Endothelial cell of hepatic sinusoid (primary cell): ENCODE data around the gene TNFAIP3.

ENCODE experiments used
- in situ Hi-C: cut with HindIII; loops from 2 replicates; pipeline ENCODE4 v1.10.0; 2017; ENCODE audit warnings: low sequenced_read_pairs

Gene TNFAIP3

DNA sequence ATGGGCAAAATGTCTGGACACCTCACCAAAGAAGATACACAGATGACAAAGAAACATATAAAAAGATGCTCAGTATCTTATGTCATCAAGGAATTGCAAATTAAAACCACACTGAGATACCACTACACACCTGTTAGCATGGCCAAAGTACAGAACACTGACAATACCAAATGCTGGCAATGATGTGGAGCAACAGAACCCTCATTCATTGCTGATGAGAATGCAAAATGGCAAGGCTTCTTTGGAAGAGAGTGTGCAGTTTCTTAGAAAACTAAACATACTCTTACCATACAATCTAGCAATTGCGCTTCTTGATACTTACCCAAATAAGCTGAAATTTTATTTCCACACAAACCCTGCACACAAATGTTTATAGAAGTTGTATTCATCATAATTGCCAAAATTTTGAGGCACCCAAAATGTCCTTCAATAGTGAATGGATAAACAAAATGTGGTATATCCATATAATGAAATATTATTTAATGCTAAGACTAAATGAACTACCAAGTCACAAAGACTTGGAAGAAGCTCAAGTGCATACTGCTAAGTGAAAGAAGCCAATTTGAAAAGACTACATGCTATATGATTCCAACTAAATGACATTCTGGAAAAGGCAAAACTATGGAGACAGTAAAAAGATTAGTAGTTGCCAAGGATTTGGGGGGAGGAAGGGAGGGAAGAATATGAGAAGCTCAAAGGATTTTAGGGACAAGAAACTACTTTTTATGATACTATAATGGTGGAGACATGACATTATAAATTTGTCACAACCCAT, 50.7 kb downstream of the TNFAIP3 start:
- in situ Hi-C loops, result no loop called here

DNA sequence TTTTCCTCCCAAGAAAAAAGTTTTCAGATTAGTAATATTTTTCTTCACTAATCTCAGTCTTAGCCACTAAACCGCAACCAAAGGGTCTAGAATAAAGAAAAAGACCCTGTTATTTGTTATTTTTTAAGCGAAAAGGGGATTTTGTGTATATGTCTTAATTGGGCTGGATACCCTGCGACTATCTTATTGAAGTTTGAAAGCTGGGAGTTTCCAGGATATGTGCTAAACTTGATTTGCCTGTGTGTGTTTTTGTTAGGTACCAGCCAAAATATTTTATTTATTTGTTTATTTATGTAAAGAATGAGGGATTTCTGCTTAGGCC, 52.4 kb downstream of the TNFAIP3 start:
- in situ Hi-C loops, result no loop called here

DNA sequence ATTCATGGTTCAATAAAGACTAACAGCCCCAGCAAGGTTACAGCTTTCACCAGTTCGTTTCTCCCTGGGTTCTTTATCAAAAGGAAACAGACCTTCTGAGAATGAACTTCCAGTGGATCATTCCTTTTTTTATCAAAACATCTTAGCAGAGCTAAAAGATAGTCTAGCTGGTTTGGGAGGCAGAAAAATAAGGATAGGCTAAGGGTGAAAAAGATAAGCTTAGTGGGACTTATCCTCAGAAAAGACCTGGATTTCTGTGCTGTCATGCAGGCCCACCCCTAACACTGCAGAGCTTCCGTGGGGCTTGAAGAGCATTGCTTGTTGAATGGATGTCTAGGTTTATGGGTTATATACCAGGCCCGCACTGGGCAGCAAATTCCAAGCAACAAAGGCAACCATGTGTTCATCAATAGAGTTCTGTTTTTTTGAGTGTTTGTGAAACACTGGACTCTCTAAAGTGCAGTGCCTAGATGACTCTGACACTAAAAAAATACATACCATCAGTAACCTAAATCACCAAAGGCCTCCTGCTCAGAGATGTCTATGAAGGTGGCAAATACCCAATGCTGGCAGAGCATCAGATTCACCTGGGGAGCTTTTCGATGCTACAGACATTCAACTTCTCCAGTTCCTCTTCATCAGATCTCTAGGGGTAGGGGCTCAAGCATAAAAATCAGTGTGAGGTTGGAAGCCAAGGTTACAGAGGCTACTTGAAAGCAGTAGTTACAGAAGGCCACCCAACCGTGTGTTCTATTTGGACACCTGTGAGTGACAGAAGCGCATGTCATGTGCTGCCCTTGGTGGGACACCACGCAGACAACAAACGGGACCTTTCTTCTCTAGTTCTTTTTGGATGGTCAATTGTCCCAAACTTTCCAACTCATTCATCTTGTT, 53.0 kb downstream of the TNFAIP3 start:
- in situ Hi-C loops, result no loop called here

DNA sequence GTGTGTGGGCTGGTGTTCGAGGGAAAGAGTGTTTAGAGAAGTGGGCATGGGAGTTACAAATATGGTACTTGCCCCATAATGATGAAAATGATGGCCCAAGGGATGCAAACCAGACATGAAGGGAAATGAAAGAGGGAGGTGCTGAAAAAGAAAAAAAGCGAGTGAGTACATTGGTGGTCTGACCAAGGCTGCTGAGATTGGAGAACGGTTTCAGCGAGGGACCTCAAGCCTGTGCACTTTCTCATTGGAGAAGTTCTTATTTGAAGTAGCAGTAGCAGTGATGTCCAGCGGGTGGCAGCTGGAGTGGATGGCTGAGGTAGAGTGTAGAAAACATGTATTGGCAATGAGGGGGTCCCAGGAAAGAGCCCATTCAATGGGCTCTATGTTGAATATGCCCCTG, 54.8 kb downstream of the TNFAIP3 start:
- in situ Hi-C loops, result no loop called here

DNA sequence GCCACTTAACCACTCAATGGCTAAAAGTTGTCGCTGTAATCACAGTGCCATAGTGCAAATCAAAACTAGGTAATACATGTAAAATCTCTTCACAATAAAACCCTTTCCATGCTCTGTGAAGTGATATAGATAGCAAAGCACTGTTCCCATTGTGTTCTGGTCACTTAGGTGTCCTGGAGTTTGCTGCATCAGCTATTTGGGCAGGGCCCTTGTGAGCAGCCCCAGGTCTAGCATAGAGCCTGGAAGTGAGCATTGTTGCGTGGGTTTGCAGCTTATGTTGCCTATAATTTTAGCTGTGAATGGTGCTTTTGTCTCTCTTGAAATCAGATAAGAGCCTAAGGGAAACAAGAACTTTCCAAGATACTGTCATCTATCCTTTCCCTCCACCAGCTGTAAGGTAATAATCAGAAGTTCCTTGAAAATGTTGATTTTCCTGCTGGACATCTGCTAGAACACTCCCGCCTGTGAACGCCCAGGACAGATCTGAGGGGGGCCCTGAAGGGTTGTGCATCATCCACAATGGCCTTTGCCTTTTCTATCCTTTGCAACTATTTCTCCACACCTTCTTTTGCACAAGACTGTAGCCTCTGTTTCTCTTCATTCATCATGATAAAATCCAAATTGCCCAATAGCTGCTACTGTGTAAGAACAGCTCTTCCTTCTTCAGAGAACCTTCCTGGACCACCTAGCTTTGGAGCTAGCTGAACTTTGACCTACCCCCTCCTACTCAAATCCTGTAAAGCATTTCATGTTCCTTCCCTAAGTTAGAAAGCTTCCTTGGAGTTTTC, 57.0 kb downstream of the TNFAIP3 start:
- in situ Hi-C loops, result no loop called here

DNA sequence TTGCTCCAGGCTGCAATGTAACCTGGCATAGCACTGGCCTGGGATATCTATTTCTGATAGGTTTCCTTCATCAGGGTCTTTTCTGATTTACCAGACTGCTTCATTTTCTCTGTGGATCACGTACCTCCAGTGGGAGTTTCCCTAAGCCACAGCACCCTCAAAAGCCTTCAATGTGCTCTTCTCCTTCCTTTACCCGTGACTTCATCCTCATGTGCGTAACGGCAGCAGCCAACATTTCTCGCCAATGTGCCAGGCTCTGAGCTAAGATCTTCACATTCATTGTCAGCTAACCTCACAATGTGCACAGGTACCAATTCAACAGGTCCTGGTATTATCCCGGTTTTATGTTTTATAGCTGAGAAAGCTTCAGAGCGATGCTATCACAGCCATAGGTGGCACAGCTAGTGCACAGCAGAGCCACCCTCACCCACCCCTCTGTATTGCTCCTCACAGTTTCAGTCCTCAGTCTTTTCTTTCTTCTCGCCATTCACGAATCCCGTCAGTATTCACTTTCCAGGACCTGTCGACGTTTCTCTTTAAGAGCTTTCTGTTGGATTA, 58.2 kb downstream of the TNFAIP3 start:
- in situ Hi-C loops, result no loop called here

DNA sequence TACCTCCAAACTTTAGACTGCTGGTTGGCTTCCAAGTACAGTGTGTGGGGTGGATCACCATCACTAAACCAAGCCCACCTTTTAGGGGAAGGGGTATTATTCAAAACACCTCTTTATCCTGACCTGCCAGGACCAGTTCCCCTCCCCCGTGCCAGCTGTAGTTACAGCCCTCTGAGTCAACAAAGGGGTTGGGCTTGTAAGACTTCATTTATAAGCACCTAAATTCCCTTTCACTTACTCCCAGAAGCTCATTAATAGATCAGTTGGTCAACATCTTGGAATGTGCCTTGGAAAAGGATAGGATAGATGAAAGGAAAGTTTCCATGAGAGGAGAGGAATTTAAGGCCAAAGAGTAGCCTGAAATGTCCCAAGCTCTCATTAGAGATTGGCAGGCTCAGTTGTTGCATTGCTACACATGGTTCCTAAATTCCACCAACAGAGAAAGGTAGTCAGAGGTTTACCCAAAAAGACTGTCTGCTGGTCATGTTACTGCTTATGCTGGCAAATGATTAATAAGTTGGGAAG, 59.2 kb downstream of the TNFAIP3 start:
- in situ Hi-C loops, result no loop called here

DNA sequence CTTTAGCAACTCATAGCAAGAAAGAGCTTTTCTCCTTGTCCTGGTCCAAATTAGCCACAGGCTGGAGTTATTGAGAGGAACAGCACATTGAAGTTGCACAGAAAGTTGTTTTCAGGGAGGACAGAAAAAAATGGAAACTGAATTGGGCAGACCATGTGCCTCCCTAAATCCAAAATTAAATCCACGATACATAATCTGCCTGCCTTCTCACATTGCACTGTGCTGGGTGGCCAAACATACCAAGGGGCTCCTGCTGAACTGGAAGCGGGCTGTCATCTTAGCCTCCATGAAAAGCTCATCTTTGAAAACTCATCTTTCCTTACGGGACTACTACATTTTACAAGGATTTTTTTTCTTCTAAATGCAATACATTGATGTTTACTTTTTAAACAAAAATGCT, 59.9 kb downstream of the TNFAIP3 start:
- in situ Hi-C loops, result no loop called here

DNA sequence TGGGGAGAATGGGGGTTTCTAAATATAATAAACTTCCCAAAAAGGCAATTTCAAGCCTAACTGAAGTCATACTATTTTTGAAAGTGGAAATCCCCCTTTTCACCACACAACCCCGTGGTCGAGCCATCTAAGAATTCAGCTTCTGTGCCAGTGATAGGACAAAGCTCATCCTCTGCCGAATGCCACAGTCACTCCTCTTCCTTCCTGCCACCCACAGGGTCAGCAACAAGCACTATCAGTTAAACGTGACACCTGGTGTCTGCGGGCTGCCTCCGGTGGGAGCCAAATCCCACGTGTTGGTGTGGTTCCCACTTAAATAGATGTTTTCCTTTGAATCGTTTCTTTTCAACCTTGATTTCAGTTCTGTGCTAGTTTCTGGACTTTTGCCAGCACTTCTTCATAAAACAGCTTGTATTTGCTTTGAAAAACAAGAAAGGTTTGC, 60.7 kb downstream of the TNFAIP3 start:
- in situ Hi-C loops, result no loop called here

DNA sequence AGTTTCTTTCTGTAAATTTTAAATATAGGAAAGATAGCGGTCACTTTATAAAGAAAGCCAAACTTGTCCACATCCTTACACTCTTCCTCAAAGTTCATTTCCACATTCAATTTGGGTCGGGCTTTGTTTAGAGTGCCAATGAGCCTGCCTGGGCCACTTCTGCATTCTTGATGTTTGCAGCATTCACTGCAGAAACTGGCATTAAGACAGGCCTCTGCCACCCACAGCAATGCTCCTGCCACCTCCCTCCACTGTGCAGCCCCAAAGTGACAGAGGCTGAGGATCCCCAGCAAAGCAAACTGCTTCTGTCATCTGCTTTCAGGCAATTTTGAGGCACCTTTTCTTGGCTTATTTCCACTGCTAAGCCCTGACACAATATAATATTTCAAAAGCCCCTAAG, 61.2 kb downstream of the TNFAIP3 start:
- in situ Hi-C loops, result no loop called here

DNA sequence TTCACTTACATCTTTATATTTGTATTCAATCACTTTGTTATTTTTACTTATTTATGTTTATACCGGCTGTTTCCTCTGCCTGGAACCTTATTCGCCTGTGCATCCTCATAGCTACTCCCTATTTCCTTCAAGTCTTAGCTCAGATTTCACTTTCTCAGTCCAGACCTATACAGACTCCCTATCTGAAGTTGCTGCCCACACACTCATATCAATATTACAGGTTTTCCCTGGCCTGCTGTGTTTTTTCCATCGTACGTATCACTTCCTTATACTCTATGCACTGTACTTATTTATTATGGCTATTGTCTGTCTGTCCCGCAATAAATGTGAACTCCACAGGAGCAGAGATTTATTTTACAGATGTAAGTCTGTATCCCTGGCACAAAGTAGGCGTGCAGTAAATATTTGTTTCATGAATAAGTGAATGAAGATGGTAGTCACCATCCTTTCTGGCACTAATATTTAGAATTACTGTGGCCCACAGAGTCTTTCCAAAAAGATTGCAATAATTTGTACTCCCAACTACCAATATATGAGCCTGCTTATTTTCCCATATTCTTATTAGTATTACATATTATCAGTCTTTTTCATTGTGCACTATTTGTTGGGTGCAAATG, 64.9 kb downstream of the TNFAIP3 start:
- in situ Hi-C loops, result no loop called here
